GM18909 (cell line): Measurements from ENCODE around the gene RFX2.
"Not testable (repeated sequence)": the region's sequence is repeated elsewhere in the genome, so short reads cannot be mapped to it uniquely, and the experiment has no call there.

Experiments used
- ATAC-seq: cut with Tn5 transposase; IDR thresholded peaks from one replicate; pipeline ENCODE4 v1.9.1; 2021; ENCODE audit warnings: mild to moderate bottlenecking; ENCODE audit not compliant: unreplicated experiment, poor library complexity

The RFX2 gene

GRCh38 chr19:5996623-5997320 lies 113.5 kb downstream of the RFX2 start:
- ATAC-seq = no peak

- ATAC-seq = no peak
Measured at GRCh38 chr19:5996102-5996501, 114.2 kb downstream of the RFX2 start.

GRCh38 chr19:5995606-5996005 lies 114.7 kb downstream of the RFX2 start:
- ATAC-seq = no peak

GRCh38 chr19:5994405-5995165 lies 115.7 kb downstream of the RFX2 start:
- ATAC-seq = no peak

GRCh38 chr19:5993648-5994358 lies 116.5 kb downstream of the RFX2 start:
- no peak for ATAC-seq

GRCh38 chr19:5993201-5993600 lies 117.1 kb downstream of the RFX2 start:
- no peak for ATAC-seq

- ATAC-seq = no peak
Measured at GRCh38 chr19:5992756-5993155, 117.5 kb downstream of the RFX2 start.

- no peak for ATAC-seq
Measured at GRCh38 chr19:5991244-5991838, 119.0 kb downstream of the RFX2 start.

GRCh38 chr19:5990289-5990797 lies 120.0 kb downstream of the RFX2 start:
- no peak for ATAC-seq

GRCh38 chr19:5989388-5990074 lies 120.8 kb downstream of the RFX2 start:
- no peak for ATAC-seq

- no peak for ATAC-seq
Measured at GRCh38 chr19:5988517-5989387, 121.5 kb downstream of the RFX2 start.

- ATAC-seq = no peak
Measured at GRCh38 chr19:5987077-5987818, 123.1 kb downstream of the RFX2 start.

GRCh38 chr19:5985837-5986236 lies 124.5 kb downstream of the RFX2 start:
- not testable (repeated sequence) for ATAC-seq

GRCh38 chr19:5985098-5985783 lies 125.1 kb downstream of the RFX2 start:
- ATAC-seq = no peak

GRCh38 chr19:5984600-5984999 lies 125.7 kb downstream of the RFX2 start:
- ATAC-seq = no peak

- no peak for ATAC-seq
Measured at GRCh38 chr19:5983367-5983955, 126.8 kb downstream of the RFX2 start.
